GM13976 (cell line): ENCODE data around the gene CFAP47.

Experiments used
- DNase-seq: peaks from one replicate; pipeline ENCODE4 v3.0.0; 2012; ENCODE audit warnings: low spot score
- in situ Hi-C: fragments of 300-500 bp; cut with MboI; formaldehyde crosslinking; loops from one replicate; pipeline ENCODE4 v1.12.0; 2022; ENCODE audit warnings: low sequenced_read_pairs, mixed read lengths, inconsistent platforms; ENCODE audit not compliant: unreplicated experiment
- TF ChIP-seq, protein P1 (sequence below): IDR thresholded peaks from 2 replicates; pipeline ENCODE4 v1.5.1; 2012; ENCODE audit warnings: borderline replicate concordance, mild to moderate bottlenecking; ENCODE audit not compliant: insufficient read depth; ENCODE audit errors: extremely low read depth, missing control alignments, control extremely low read depth

Gene CFAP47

DNA sequence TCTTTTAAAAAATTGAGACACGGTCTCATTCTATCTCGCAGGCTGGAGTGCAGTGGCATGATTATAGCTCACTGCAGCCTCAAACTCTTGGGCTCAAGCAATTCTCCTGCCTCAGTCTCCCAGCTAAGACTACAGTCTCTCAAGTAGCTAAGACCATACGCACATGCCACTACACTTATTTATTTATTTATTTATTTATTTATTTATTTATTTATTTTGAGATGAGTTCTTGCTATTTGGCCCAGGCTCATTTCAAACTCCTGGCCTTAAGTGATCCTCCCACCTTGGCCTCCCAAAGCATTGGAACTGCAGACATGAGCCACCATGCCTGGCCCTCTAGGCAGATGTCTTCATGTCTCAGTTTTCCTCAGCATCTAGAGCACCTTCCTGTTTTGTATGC, 482.2 kb downstream of the CFAP47 start:
- in situ Hi-C loops: no loop called here
- TF ChIP-seq, protein P1, sequence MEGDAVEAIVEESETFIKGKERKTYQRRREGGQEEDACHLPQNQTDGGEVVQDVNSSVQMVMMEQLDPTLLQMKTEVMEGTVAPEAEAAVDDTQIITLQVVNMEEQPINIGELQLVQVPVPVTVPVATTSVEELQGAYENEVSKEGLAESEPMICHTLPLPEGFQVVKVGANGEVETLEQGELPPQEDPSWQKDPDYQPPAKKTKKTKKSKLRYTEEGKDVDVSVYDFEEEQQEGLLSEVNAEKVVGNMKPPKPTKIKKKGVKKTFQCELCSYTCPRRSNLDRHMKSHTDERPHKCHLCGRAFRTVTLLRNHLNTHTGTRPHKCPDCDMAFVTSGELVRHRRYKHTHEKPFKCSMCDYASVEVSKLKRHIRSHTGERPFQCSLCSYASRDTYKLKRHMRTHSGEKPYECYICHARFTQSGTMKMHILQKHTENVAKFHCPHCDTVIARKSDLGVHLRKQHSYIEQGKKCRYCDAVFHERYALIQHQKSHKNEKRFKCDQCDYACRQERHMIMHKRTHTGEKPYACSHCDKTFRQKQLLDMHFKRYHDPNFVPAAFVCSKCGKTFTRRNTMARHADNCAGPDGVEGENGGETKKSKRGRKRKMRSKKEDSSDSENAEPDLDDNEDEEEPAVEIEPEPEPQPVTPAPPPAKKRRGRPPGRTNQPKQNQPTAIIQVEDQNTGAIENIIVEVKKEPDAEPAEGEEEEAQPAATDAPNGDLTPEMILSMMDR: no peak
- DNase-seq: no peak

DNA sequence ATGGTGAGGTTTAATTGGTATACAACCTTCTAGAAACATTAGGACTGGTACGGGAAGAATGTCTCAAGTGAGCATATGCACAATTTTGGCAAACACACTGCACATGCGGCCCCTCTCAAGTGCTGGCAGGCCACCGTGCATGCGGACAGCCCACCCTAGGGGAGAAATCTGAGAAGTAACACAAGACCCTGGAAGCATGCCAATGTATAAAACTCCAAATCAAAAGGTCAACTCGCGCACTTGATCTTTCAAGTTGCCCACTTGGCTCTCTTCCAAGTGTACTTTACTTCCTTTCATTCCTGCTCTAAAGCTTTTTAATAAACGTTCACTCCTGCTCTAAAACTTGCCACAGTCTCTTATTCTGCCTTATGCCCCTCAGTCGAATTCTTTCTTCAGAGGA, 488.3 kb downstream of the CFAP47 start:
- in situ Hi-C loops: no loop called here
- no peak for DNase-seq
- TF ChIP-seq, protein P1: no peak

DNA sequence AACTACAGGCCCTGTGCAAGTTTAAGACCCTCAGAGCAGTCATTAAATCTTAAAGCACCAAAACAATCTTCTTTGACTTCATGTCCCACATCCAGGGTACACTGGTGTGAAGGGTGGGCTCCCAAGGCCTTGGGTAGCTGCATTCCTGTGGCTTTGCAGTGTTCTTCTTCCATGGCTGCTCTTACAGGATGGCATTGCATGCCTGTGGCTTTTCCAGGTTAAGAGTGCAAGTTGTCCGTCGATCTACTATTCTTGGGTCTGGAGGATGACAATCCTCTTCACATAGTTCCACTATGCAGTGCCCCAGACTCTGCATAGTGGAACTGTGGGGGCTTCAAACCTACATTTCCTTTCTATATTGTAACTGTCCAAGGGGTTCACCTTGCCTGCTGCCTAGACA, 494.5 kb downstream of the CFAP47 start:
- DNase-seq: no peak
- in situ Hi-C loops: no loop called here
- TF ChIP-seq, protein P1: no peak

DNA sequence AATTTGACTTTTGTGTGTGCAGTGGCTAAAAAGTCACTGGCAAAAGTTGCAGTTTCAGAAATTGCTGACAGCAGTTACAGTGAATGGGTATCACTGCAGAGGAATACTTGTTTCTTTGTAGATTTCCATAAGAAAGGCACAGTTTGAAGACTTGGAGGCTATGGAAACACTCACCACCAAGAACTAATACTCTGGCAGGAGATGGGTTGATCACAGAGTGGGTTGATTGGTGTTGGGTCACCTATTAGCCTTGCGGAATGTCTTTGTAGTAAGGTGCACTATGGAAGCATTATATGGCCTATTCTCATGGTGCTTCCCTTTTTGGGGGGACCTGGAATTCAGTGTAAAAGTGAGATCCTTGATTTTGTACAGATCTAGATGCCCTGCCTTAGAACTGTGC, 502.8 kb downstream of the CFAP47 start:
- no peak for DNase-seq
- TF ChIP-seq, protein P1: no peak
- in situ Hi-C loops: no loop called here

DNA sequence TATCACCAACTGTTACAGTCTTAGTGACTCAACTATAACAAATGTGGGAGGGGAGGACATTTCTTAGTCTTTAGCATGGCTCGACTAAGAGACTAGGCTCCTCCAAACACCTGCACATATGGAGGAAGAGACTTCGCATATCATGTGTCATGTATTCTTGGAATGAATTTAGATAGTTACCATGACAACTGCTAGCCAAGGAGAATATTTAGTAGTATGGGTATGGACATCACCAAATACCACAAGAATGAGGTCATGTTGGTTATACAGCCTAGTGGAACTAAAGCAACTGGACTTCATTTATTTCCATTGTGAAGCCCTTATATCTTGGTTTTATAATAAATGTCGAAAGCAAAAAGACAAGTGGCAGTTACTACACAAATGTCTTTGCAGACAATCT, 512.3 kb downstream of the CFAP47 start:
- in situ Hi-C loops: no loop called here
- no peak for DNase-seq
- TF ChIP-seq, protein P1: no peak

DNA sequence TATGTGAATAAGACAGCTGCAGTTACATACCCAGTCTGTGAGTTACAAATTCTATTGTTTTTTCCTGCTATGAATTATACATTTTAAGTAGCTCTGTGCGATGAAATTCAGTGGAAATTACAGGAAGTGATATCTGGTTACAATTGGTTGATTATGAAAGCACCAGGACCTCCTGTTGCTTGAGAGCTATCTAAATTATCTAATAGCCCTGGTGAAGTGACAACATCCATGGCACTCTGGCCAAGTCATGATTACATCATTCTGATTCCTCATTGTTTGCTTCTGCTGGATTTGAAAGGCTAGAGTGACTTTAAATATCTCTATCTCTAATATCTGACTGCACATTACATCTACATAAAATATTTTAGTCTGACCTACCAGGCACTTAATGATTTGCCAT, 515.0 kb downstream of the CFAP47 start:
- TF ChIP-seq, protein P1: no peak
- in situ Hi-C loops: no loop called here
- DNase-seq: no peak
